AG04450 (cell line): ENCODE data around the gene TTC7B. TPM values are rescaled to one million over a fixed set of nuclear protein-coding genes. Genes with fewer than 3 reads are reported as not detected.

Experiments
- CTCF ChIA-PET: fragments of 300-600, 350-600 bp; formaldehyde crosslinking; extraction: SDS; loops from one replicate; lab custom pipeline; 2022; ENCODE audit warnings: antibody characterized with exemption, inconsistent platforms; lab: Charles Lee
- POLR2A ChIA-PET: fragments of 350-600 bp; formaldehyde crosslinking; extraction: SDS; loops from one replicate; lab custom pipeline; 2021; ENCODE audit warnings: antibody characterized with exemption, inconsistent platforms; lab: Yijun Ruan, JAX
- DNase-seq: peaks from one replicate; pipeline ENCODE4 v3.0.0-alpha.2; 2011; ENCODE audit warnings: low read depth, low spot score
- H3K27ac ChIP-seq: one replicate; pipeline ENCODE4 v1.5.1; 2012; ENCODE audit warnings: low read depth, low read length, control low read depth
- H3K27me3 ChIP-seq: one replicate; pipeline ENCODE4 v1.6.0; 2012; ENCODE audit warnings: low read length; ENCODE audit not compliant: control insufficient read depth, insufficient read depth
- H3K4me3 ChIP-seq: 2 replicates; pipeline ENCODE4 v1.5.1; 2011; ENCODE audit warnings: mild to moderate bottlenecking, low read depth, low read length, control low read depth
- H3K9me3 ChIP-seq: 2 replicates; pipeline ENCODE4 v1.5.1; 2012; ENCODE audit warnings: low read length; ENCODE audit not compliant: control insufficient read depth, insufficient read depth
- polyA plus RNA-seq: library from polyadenylated mRNA; depleted of rRNA; stranded (reverse); fragments of >200 nt; gene quantifications from 2 replicates; pipeline ENCODE4 v1.2.3, GENCODE V29; 2011
- TF ChIP-seq, protein P1 (sequence below): IDR thresholded peaks from 2 replicates; pipeline ENCODE4 v1.5.1; 2011; ENCODE audit warnings: low read depth, low read length, control low read depth, inconsistent platforms

Gene TTC7B
- polyA plus RNA-seq, 1 experiment = 36.0 TPM

DNA sequence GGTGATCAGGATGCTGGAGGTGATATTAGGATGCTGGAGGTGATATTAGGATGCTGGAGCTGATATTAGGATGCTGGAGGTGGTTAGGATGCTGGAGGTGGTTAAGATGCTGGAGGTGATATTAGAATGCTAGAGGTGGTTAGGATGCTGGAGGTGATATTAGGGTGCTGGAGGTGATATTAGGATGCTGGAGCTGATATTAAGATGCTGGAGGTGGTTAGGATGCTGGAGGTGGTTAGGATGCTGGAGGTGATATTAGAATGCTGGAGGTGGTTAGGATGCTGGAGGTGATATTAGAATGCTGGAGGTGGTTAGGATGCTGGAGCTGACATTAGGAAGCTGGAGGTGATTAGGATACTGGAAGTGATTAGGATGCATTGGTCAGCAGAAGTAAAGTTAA lies 318.0 kb downstream of the TTC7B start:
- Histone ChIP-seq H3K27ac (no peak overlapping the region), H3K4me3 (no peak overlapping the region), H3K27me3 (peaks cover 9% of the 10 kb centered on the region), H3K9me3 (peaks cover 4% of the 10 kb centered on the region; the same call in 1 of the 2 replicates)
- DNase-seq = no peak
- POLR2A ChIA-PET = no interaction called here
- CTCF ChIA-PET = no interaction called here
- TF ChIP-seq, protein P1, sequence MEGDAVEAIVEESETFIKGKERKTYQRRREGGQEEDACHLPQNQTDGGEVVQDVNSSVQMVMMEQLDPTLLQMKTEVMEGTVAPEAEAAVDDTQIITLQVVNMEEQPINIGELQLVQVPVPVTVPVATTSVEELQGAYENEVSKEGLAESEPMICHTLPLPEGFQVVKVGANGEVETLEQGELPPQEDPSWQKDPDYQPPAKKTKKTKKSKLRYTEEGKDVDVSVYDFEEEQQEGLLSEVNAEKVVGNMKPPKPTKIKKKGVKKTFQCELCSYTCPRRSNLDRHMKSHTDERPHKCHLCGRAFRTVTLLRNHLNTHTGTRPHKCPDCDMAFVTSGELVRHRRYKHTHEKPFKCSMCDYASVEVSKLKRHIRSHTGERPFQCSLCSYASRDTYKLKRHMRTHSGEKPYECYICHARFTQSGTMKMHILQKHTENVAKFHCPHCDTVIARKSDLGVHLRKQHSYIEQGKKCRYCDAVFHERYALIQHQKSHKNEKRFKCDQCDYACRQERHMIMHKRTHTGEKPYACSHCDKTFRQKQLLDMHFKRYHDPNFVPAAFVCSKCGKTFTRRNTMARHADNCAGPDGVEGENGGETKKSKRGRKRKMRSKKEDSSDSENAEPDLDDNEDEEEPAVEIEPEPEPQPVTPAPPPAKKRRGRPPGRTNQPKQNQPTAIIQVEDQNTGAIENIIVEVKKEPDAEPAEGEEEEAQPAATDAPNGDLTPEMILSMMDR = no peak

DNA sequence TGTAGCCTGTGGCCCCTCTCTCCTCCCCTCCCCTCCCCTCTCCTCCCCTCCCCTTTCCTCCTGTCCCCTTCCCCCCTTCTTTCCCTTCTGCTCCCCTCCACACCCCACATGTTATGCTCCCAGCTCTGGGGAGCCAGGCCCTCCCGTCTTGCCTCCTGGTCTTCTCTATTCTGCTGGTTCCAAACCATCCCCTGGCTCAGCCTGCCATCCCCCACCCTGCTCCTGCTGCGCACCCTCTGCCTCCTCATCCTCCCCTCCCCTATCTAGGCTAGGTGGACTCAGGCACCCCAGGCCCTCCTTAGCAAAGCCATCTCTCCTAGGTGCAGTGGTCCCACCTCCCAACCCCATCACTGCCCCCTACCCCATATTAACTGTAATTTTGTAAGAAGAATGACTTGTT lies 319.9 kb downstream of the TTC7B start:
- Histone ChIP-seq H3K27ac (no peak overlapping the region), H3K27me3 (peaks cover 9% of the 10 kb centered on the region), H3K9me3 (peaks cover 4% of the 10 kb centered on the region; the same call in 1 of the 2 replicates), H3K4me3 (no peak overlapping the region)
- POLR2A ChIA-PET = no interaction called here
- CTCF ChIA-PET = no interaction called here
- TF ChIP-seq, protein P1 = no peak
- DNase-seq = no peak

DNA sequence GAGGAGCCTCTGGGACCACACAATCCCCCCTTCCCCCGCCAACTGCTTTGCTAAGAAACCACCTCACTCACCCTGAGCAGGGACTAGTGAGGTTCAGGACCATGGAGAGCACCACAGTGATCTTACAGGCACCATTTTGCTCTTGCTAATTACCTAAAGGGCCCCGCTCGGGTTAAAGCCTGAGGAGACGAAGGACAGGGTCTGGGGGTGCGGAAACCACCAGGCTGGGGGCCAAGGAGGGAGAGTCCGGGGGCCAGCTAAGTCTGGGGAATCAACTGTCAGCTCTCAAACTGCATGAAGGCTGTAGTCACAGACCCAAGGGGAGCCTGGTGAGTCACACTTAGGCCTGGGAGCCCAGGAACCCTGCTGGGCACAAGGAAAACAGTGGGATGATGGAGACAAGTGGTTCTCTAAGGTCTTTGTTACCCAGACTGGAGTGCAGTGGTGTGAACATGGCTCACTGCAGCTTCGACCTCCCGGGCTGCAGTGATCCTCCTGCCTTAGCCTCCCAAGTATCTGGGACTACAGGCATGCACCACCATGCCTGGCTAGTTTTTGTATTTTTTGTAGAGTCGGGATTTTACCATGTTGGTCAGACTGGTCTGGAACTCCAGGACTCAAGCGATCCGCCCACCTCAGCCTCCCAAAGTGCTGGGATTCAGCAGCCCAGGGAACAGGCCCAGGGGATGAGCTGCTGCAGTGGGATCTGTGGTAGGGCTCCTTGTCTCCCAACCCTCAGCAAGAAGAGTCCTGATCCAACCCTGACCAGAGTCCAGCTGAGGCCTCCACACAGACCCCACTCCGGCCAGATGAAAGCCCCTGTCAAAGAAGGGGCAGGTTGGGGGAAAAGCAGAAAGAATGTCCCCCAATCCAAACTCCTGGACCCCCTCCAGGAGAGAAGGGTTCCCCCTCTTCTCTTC lies 320.6 kb downstream of the TTC7B start:
- Histone ChIP-seq H3K4me3 (no peak overlapping the region), H3K27me3 (peaks cover 9% of the 10 kb centered on the region), H3K27ac (no peak overlapping the region), H3K9me3 (no peaks in the 10 kb centered on the region)
- DNase-seq = peak; percentile 44
- TF ChIP-seq, protein P1 = no peak
- POLR2A ChIA-PET = no interaction called here
- CTCF ChIA-PET = no interaction called here

DNA sequence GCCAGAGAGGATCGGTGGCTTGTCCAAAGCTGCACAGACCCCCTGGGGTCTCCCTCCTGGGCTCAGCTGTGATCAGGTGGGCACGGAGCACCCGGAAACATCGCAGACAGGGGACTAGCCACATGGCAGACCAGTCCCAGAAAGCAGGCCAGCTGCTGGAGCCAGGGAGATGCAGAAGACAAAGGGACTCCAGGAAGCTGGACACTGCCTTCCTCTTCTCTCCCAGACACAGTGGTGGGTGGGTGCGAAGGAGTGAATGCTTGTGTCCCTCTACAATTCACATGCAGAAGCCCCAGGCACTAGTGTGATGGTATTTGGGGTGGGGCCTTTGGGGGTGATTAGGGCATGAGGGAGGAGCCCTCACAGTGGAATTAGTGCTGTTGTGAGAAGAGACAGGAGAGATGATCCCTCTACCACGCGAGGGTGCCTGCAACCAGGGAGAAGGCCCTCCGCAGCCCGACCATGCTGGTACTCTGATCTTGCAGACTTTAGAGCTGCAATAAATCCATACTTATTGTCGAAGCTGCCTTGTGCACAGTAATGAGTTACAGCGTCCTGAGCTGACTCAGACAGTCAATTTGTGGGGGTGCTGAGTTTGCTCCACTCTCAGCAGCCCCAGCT lies 324.2 kb downstream of the TTC7B start:
- POLR2A ChIA-PET = no interaction called here
- TF ChIP-seq, protein P1 = no peak
- no peak overlapping the region for H3K4me3 ChIP-seq
- DNase-seq = no peak
- H3K27ac ChIP-seq = no peak overlapping the region
- H3K27me3 ChIP-seq = no peaks in the 10 kb centered on the region
- CTCF ChIA-PET = interaction anchor here (0.6 kb wide), 1 partner anchor 23 kb away, joined by 3 read pairs; no protein-coding TSS in a partner anchor
- H3K9me3 ChIP-seq = no peaks in the 10 kb centered on the region

DNA sequence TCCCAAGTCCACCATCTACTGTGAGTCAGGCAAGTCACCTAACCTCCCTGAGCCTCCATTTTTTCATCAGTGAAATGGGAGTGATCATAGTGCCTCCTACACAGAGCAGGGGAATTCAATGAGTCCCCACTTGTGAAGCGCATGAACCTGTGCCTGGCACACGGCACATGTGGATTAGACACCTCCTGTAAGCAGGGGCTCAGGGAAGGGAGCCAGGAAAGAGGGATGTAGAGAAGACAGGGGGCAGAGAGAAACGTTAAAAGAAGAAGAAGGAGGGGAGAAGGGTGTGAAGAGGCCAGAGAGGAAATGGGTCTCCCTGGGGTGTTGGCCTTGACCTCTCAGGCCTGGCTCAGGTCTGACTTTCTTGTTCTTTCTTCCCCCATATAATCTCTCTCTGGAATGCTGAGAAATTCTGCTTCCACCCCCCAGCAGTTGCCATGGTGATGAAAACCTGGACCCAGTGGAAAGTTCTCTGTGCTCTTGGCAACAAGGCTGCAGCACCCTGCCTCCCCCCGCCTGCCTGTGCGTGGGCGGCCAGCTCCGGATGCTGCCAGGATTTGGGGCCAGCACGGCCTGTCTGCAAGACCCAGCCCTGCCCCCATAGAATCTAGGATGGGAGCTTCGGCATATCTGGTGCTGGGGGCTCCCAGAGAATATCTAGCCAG lies 324.9 kb downstream of the TTC7B start:
- DNase-seq = peak; percentile 6
- Histone ChIP-seq H3K27me3 (no peaks in the 10 kb centered on the region), H3K9me3 (no peaks in the 10 kb centered on the region), H3K4me3 (no peak overlapping the region), H3K27ac (no peak overlapping the region)
- ChIA-PET CTCF (no interaction called here), POLR2A (no interaction called here)
- TF ChIP-seq, protein P1 = no peak
